Loucy (cell line): ENCODE measurements around the gene MOSPD3.

Experiments
- CTCF ChIP-seq: fragments of 200-600 bp; sonication (generic); conservative IDR thresholded peaks from 2 replicates; pipeline ENCODE4 v1.5.1; 2014; ENCODE audit warnings: mild to moderate bottlenecking, antibody characterized with exemption, low read length
- EZH2phosphoT487 ChIP-seq: fragments of 200-600 bp; IDR thresholded peaks from 2 replicates; pipeline ENCODE4 v1.6.1; 2018; ENCODE audit warnings: antibody characterized with exemption, mild to moderate bottlenecking, moderate library complexity, borderline replicate concordance

GRCh38 chr7:100641463-100641859 lies 29.1 kb downstream of the MOSPD3 start, which contains the start of gene TFR2:
- TF ChIP-seq CTCF (no peak), EZH2phosphoT487 (no peak)
